ENCODE data around the gene MYO1F. TPM values are rescaled to one million over a fixed set of nuclear protein-coding genes. Genes with fewer than 3 reads are reported as not detected.

MYO1F gene
- total RNA-seq, 1 donor from 2014 or later: 436 TPM

- intact Hi-C loops (cut with micrococcal nuclease): no loop called here
Measured at GRCh38 chr19:8501981-8502380, 75.3 kb downstream of the MYO1F start.

GRCh38 chr19:8501516-8501915 is 75.7 kb downstream of the MYO1F start:
- intact Hi-C loops (cut with micrococcal nuclease): no loop called here

- intact Hi-C loops (cut with micrococcal nuclease): no loop called here
Measured at GRCh38 chr19:8500158-8500557, 77.1 kb downstream of the MYO1F start.

GRCh38 chr19:8499048-8499833 is 78.0 kb downstream of the MYO1F start:
- intact Hi-C loops (cut with micrococcal nuclease): no loop called here

- intact Hi-C loops (cut with micrococcal nuclease): no loop called here
Measured at GRCh38 chr19:8498295-8498694, 78.9 kb downstream of the MYO1F start.

GRCh38 chr19:8494158-8494557 is 83.1 kb downstream of the MYO1F start:
- intact Hi-C loops (cut with micrococcal nuclease): no loop called here

- intact Hi-C loops (cut with micrococcal nuclease): no loop called here
Measured at GRCh38 chr19:8491574-8491973, 85.7 kb downstream of the MYO1F start.

- intact Hi-C loops (cut with micrococcal nuclease): no loop called here
Measured at GRCh38 chr19:8490873-8491272, 86.4 kb downstream of the MYO1F start.

GRCh38 chr19:8490395-8490760 is 86.9 kb downstream of the MYO1F start:
- intact Hi-C loops (cut with micrococcal nuclease): no loop called here

- intact Hi-C loops (cut with micrococcal nuclease): no loop called here
Measured at GRCh38 chr19:8489561-8490394, 87.5 kb downstream of the MYO1F start.

- intact Hi-C loops (cut with micrococcal nuclease): no loop called here
Measured at GRCh38 chr19:8488365-8488764, 88.9 kb downstream of the MYO1F start.

- intact Hi-C loops (cut with micrococcal nuclease): no loop called here
Measured at GRCh38 chr19:8487137-8487851, 89.9 kb downstream of the MYO1F start.

GRCh38 chr19:8486661-8487136 is 90.5 kb downstream of the MYO1F start:
- intact Hi-C loops (cut with micrococcal nuclease): no loop called here

- intact Hi-C loops (cut with micrococcal nuclease): no loop called here
Measured at GRCh38 chr19:8485561-8486371, 91.5 kb downstream of the MYO1F start.

GRCh38 chr19:8484331-8484894 is 92.8 kb downstream of the MYO1F start:
- intact Hi-C loops (cut with micrococcal nuclease): no loop called here

- intact Hi-C loops (cut with micrococcal nuclease): no loop called here
Measured at GRCh38 chr19:8483165-8483564, 94.1 kb downstream of the MYO1F start.

- intact Hi-C loops (cut with micrococcal nuclease): no loop called here
Measured at GRCh38 chr19:8482696-8483095, 94.5 kb downstream of the MYO1F start.

- intact Hi-C loops (cut with micrococcal nuclease): no loop called here
Measured at GRCh38 chr19:8481616-8482015, 95.6 kb downstream of the MYO1F start.

- intact Hi-C loops (cut with micrococcal nuclease): no loop called here
Measured at GRCh38 chr19:8481201-8481600, 96.0 kb downstream of the MYO1F start.

- intact Hi-C loops (cut with micrococcal nuclease): no loop called here
Measured at GRCh38 chr19:8478598-8478997, 98.6 kb downstream of the MYO1F start.

- intact Hi-C loops (cut with micrococcal nuclease): no loop called here
Measured at GRCh38 chr19:8477889-8478288, 99.4 kb downstream of the MYO1F start.
